Hepatocyte (in vitro differentiated cells): ENCODE measurements around the gene ZFHX2.

Source experiments
- EZH2 ChIP-seq: fragments of 200-600 bp; sonication (generic); IDR thresholded peaks from 2 replicates; pipeline ENCODE4 v1.6.1; 2016; ENCODE audit warnings: antibody characterized with exemption, mild to moderate bottlenecking, borderline replicate concordance
- EZH2phosphoT487 ChIP-seq: fragments of 200-600 bp; sonication (generic); IDR thresholded peaks from one replicate; pipeline ENCODE4 v1.6.1; 2018; ENCODE audit warnings: antibody characterized with exemption, mild to moderate bottlenecking, low read depth, moderate library complexity; ENCODE audit not compliant: unreplicated experiment, severe bottlenecking
- TF ChIP-seq, protein P1 (sequence below): fragments of 200-600 bp; sonication (generic); IDR thresholded peaks from 2 replicates; pipeline ENCODE4 v1.5.1; 2016; ENCODE audit warnings: antibody characterized with exemption, mild to moderate bottlenecking; ENCODE audit not compliant: poor library complexity

DNA sequence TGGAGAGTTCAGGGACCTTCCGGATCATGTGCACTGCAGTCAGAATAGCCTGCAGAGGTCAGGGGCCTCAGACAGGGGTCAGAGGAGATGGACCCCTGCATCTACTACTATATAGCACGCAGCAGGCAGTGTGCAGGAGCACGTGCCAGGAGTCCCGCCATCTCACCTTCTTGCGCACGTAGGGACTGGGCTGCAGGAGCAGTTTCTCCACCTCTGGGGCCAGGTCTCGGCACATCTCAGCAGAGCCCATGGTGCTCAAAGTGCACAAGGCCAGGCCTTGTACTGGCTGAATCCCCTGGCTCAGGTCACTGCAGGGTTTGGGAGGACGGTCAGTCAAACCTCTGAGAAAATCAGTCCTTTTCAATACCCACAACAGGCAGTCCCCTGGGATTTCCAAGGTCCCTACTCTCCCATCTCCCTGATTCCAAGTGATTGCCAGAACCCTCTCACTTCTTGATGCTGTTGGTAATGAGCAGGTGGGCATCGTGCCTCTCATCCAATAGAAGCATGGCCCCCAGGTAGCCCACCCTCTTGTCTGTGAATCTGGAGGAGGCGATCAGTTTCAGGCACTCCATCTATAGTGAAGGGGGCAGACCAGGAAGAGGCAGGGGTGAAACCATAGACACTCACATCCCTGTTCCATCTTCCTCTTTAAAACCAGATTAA is 14.7 kb upstream of the ZFHX2 start:
- TF ChIP-seq, protein P1, sequence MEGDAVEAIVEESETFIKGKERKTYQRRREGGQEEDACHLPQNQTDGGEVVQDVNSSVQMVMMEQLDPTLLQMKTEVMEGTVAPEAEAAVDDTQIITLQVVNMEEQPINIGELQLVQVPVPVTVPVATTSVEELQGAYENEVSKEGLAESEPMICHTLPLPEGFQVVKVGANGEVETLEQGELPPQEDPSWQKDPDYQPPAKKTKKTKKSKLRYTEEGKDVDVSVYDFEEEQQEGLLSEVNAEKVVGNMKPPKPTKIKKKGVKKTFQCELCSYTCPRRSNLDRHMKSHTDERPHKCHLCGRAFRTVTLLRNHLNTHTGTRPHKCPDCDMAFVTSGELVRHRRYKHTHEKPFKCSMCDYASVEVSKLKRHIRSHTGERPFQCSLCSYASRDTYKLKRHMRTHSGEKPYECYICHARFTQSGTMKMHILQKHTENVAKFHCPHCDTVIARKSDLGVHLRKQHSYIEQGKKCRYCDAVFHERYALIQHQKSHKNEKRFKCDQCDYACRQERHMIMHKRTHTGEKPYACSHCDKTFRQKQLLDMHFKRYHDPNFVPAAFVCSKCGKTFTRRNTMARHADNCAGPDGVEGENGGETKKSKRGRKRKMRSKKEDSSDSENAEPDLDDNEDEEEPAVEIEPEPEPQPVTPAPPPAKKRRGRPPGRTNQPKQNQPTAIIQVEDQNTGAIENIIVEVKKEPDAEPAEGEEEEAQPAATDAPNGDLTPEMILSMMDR, result no peak
- TF ChIP-seq EZH2 (no peak), EZH2phosphoT487 (no peak)
